Central memory CD8-positive, alpha-beta T cell (primary cell): ENCODE data around the gene ASAP2.
"Not testable (repeated sequence)": the region's sequence is repeated elsewhere in the genome, so short reads cannot be mapped to it uniquely, and the experiment has no call there.

ENCODE experiments used
- ATAC-seq: fragments of 150-1000 bp; cut with Tn5 transposase; replicated peaks from 2 replicates; pipeline ENCODE4 v1.10.0; 2022; ENCODE audit warnings: mild to moderate bottlenecking, moderate FRiP score, moderate number of reproducible peaks; ENCODE audit not compliant: poor library complexity, severe bottlenecking; ENCODE audit errors: extremely low read depth
- DNase-seq, 2 donors: peaks; one replicate each; pipeline ENCODE4 v3.0.0; 2021; ENCODE audit warnings: low spot score in 2 of 2
- H3K27ac Mint-ChIP-seq: one replicate; pipeline ENCODE4 v1.8.0; 2022; ENCODE audit warnings: low read depth, mild to moderate bottlenecking, moderate library complexity, mixed read lengths
- H3K27me3 Mint-ChIP-seq: one replicate; pipeline ENCODE4 v1.8.0; 2022; ENCODE audit warnings: mixed read lengths
- H3K36me3 Mint-ChIP-seq: one replicate; pipeline ENCODE4 v1.8.0; 2022; ENCODE audit warnings: mild to moderate bottlenecking, moderate library complexity, mixed read lengths; ENCODE audit not compliant: insufficient read depth
- H3K4me1 Mint-ChIP-seq: one replicate; pipeline ENCODE4 v1.8.0; 2022; ENCODE audit warnings: mixed read lengths
- H3K4me3 Mint-ChIP-seq: one replicate; pipeline ENCODE4 v1.8.0; 2022; ENCODE audit warnings: mild to moderate bottlenecking, moderate library complexity, mixed read lengths
- H3K9me3 Mint-ChIP-seq: one replicate; pipeline ENCODE4 v1.8.0; 2022; ENCODE audit warnings: mixed read lengths

The ASAP2 gene

GRCh38 chr2:9207641-9208311 is 1.2 kb downstream of the ASAP2 start:
- H3K27me3 Mint-ChIP-seq = peaks cover 67% of the 10 kb centered on the region

GRCh38 chr2:9208875-9209274 is 2.3 kb downstream of the ASAP2 start:
- peaks cover 76% of the 10 kb centered on the region for H3K27me3 Mint-ChIP-seq
- no peak overlapping the region for H3K4me3 Mint-ChIP-seq

More at GRCh38 chr2:9207641-9208311, 1.2 kb downstream of the ASAP2 start:
- ATAC-seq (no peak), DNase-seq (no peak)
- H3K4me1 Mint-ChIP-seq = peaks cover 6% of the 10 kb centered on the region
- H3K36me3 Mint-ChIP-seq = no peaks in the 10 kb centered on the region
- H3K9me3 Mint-ChIP-seq = no peaks in the 10 kb centered on the region
- H3K27ac Mint-ChIP-seq = no peak overlapping the region
- peak overlapping the region; percentile 60 for H3K4me3 Mint-ChIP-seq

GRCh38 chr2:9210030-9210429 is 3.4 kb downstream of the ASAP2 start:
- Mint-ChIP-seq H3K36me3 (no peaks in the 10 kb centered on the region), H3K27ac (no peak overlapping the region), H3K9me3 (no peaks in the 10 kb centered on the region), H3K27me3 (peaks cover 70% of the 10 kb centered on the region), H3K4me1 (peaks cover 6% of the 10 kb centered on the region), H3K4me3 (no peak overlapping the region)
- ATAC-seq = no peak
- no peak for DNase-seq

More at GRCh38 chr2:9208875-9209274, 2.3 kb downstream of the ASAP2 start:
- no peak for DNase-seq
- peaks cover 6% of the 10 kb centered on the region for H3K4me1 Mint-ChIP-seq
- ATAC-seq = no peak
- no peaks in the 10 kb centered on the region for H3K9me3 Mint-ChIP-seq
- no peak overlapping the region for H3K27ac Mint-ChIP-seq
- H3K36me3 Mint-ChIP-seq = no peaks in the 10 kb centered on the region

GRCh38 chr2:9211496-9211895 is 4.9 kb downstream of the ASAP2 start:
- H3K36me3 Mint-ChIP-seq = no peaks in the 10 kb centered on the region
- ATAC-seq (no peak), DNase-seq (no peak)
- H3K27ac Mint-ChIP-seq = no peak overlapping the region
- H3K4me1 Mint-ChIP-seq = peaks cover 7% of the 10 kb centered on the region
- no peak overlapping the region for H3K4me3 Mint-ChIP-seq
- no peaks in the 10 kb centered on the region for H3K9me3 Mint-ChIP-seq
- peaks cover 65% of the 10 kb centered on the region for H3K27me3 Mint-ChIP-seq

GRCh38 chr2:9212010-9212635 is 5.5 kb downstream of the ASAP2 start:
- Mint-ChIP-seq H3K4me1 (peaks cover 7% of the 10 kb centered on the region), H3K9me3 (no peaks in the 10 kb centered on the region), H3K4me3 (no peak overlapping the region), H3K27ac (no peak overlapping the region), H3K36me3 (no peaks in the 10 kb centered on the region), H3K27me3 (peaks cover 69% of the 10 kb centered on the region)
- no peak for DNase-seq
- ATAC-seq = no peak

- Mint-ChIP-seq H3K27me3 (peaks cover 73% of the 10 kb centered on the region), H3K4me1 (peaks cover 7% of the 10 kb centered on the region), H3K9me3 (no peaks in the 10 kb centered on the region), H3K4me3 (no peak overlapping the region), H3K36me3 (no peaks in the 10 kb centered on the region), H3K27ac (no peak overlapping the region)
- ATAC-seq (no peak), DNase-seq (no peak)
These were observed 6.2 kb downstream of the ASAP2 start for GRCh38 chr2:9212661-9213411.

- DNase-seq (no peak), ATAC-seq (no peak)
- peaks cover 7% of the 10 kb centered on the region for H3K4me1 Mint-ChIP-seq
- H3K9me3 Mint-ChIP-seq = no peaks in the 10 kb centered on the region
- H3K36me3 Mint-ChIP-seq = no peaks in the 10 kb centered on the region
- peaks cover 73% of the 10 kb centered on the region for H3K27me3 Mint-ChIP-seq
- H3K4me3 Mint-ChIP-seq = no peak overlapping the region
- no peak overlapping the region for H3K27ac Mint-ChIP-seq
These were observed 7.0 kb downstream of the ASAP2 start for GRCh38 chr2:9213477-9214051.

GRCh38 chr2:9214873-9215272 is 8.3 kb downstream of the ASAP2 start:
- H3K4me3 Mint-ChIP-seq = no peak overlapping the region
- no peaks in the 10 kb centered on the region for H3K36me3 Mint-ChIP-seq
- no peak for DNase-seq
- H3K9me3 Mint-ChIP-seq = no peaks in the 10 kb centered on the region
- H3K27ac Mint-ChIP-seq = no peak overlapping the region
- ATAC-seq = no peak
- H3K4me1 Mint-ChIP-seq = peaks cover 7% of the 10 kb centered on the region
- H3K27me3 Mint-ChIP-seq = peaks cover 75% of the 10 kb centered on the region

- no peak overlapping the region for H3K4me3 Mint-ChIP-seq
- H3K36me3 Mint-ChIP-seq = no peaks in the 10 kb centered on the region
- peaks cover 7% of the 10 kb centered on the region for H3K4me1 Mint-ChIP-seq
- H3K27me3 Mint-ChIP-seq = peaks cover 69% of the 10 kb centered on the region
- no peak overlapping the region for H3K27ac Mint-ChIP-seq
- ATAC-seq (no peak), DNase-seq (no peak)
- H3K9me3 Mint-ChIP-seq = no peaks in the 10 kb centered on the region
These were observed 9.1 kb downstream of the ASAP2 start for GRCh38 chr2:9215680-9216079.

- ATAC-seq, DNase-seq, H3K36me3 Mint-ChIP-seq, H3K4me3 Mint-ChIP-seq, H3K27ac Mint-ChIP-seq, H3K4me1 Mint-ChIP-seq, H3K9me3 Mint-ChIP-seq: not testable (repeated sequence)
- peaks cover 72% of the 10 kb centered on the region for H3K27me3 Mint-ChIP-seq
These were observed 9.5 kb downstream of the ASAP2 start for GRCh38 chr2:9216143-9216542.

GRCh38 chr2:9217838-9218770 is 11.5 kb downstream of the ASAP2 start:
- DNase-seq (no peak), ATAC-seq (no peak)
- H3K36me3 Mint-ChIP-seq = no peaks in the 10 kb centered on the region
- peaks cover 63% of the 10 kb centered on the region for H3K27me3 Mint-ChIP-seq
- H3K4me1 Mint-ChIP-seq = peaks cover 7% of the 10 kb centered on the region
- H3K4me3 Mint-ChIP-seq = no peak overlapping the region
- no peak overlapping the region for H3K27ac Mint-ChIP-seq
- no peaks in the 10 kb centered on the region for H3K9me3 Mint-ChIP-seq

GRCh38 chr2:9219027-9219445 is 12.4 kb downstream of the ASAP2 start:
- H3K4me3 Mint-ChIP-seq = no peak overlapping the region
- DNase-seq (no peak), ATAC-seq (no peak)
- peaks cover 7% of the 10 kb centered on the region for H3K4me1 Mint-ChIP-seq
- no peaks in the 10 kb centered on the region for H3K36me3 Mint-ChIP-seq
- H3K27me3 Mint-ChIP-seq = peaks cover 55% of the 10 kb centered on the region
- no peaks in the 10 kb centered on the region for H3K9me3 Mint-ChIP-seq
- H3K27ac Mint-ChIP-seq = no peak overlapping the region
